ENCODE measurements around the gene GMEB1. TPM values are rescaled to one million over a fixed set of nuclear protein-coding genes. Genes with fewer than 3 reads are reported as not detected.
"Not testable (repeated sequence)": the region's sequence is repeated elsewhere in the genome, so short reads cannot be mapped to it uniquely, and the experiment has no call there.

The GMEB1 gene, protein sequence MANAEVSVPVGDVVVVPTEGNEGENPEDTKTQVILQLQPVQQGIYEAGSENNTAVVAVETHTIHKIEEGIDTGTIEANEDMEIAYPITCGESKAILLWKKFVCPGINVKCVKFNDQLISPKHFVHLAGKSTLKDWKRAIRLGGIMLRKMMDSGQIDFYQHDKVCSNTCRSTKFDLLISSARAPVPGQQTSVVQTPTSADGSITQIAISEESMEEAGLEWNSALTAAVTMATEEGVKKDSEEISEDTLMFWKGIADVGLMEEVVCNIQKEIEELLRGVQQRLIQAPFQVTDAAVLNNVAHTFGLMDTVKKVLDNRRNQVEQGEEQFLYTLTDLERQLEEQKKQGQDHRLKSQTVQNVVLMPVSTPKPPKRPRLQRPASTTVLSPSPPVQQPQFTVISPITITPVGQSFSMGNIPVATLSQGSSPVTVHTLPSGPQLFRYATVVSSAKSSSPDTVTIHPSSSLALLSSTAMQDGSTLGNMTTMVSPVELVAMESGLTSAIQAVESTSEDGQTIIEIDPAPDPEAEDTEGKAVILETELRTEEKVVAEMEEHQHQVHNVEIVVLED
- 11.4 TPM for total RNA-seq
- long read RNA-seq, full-length matches to known transcripts, result 52 of 78 reads
- long read RNA-seq, partial matches to known transcripts, result 11 of 78 reads
- long read RNA-seq, other reads (novel, unspliced or antisense), result 15 of 78 reads

- DNase-seq (ENCODE audit: low spot score), result peak; percentile 95
Measured at GRCh38 chr1:28668191-28668955, at the start of gene GMEB1. GMEB1 (plus strand) TSS chr1:28668784; CDS start chr1:28683613, 14,829 bp downstream.

DNA sequence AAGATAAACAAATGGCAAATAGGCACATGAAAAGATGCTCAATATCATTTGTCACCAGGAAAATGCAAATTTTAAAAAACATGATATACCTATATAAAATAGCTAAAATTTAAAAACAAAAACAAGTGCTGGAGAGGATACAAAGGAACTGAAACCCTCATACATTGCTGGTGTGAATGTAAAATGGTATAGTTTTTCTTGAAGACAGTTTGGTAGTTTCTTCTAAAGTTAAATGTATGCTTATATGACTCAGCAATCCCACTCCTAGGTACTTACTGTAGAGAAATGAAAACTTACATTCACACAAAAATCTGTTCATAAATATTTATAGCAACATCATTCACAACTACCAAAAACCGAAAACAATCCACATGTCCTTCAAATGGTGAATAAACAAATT lies 36.9 kb upstream of the GMEB1 start:
- no peak for DNase-seq (ENCODE audit: low spot score)

- no peak for DNase-seq (ENCODE audit: low spot score)
Measured at GRCh38 chr1:28632560-28632959, 36.0 kb upstream of the GMEB1 start.

GRCh38 chr1:28640766-28641165 lies 27.8 kb upstream of the GMEB1 start:
- DNase-seq (ENCODE audit: low spot score), result no peak

DNA sequence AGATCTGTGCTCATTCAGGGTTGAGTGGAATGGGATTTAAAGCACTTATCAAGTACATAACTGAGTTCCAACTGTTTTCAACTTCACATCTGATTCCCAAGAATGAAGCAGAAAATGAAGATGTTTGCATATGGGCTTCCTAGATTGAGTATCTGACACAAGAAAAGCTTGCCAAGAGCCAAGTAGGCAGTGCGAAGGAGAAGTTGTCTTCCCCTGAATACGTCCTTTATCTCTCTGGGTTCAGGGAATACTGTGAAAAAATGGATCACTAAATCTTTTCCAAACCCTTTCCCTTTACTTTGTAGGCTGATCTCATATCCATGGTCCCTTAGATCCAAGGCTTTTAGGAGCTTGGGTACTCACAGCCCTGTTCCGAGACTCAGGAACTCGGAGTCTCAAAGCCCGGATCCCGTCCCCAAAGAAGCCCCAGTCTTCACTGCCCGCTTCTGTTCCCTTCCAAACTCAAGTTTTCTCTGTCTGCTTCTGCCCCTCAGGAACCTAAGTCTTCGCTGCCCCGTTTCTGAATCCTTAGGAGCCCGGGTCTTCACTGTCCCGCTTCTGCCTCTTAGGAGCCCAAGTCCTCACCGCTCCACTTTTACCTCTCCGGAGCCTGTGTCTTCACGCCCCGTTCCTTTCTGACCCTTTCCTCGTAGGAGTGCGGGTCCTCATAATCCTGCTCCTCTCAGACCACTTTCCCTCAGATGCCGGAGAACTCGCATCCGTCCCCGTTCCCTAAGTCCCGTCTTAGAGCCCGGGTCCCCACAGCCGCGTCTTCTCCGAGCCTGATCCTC lies 26.3 kb upstream of the GMEB1 start:
- no peak for DNase-seq (ENCODE audit: low spot score)

- DNase-seq (ENCODE audit: low spot score), result peak; percentile 98
Measured at GRCh38 chr1:28642847-28643635, 25.5 kb upstream of the GMEB1 start, which contains the start of gene TAF12. TAF12 (minus strand) TSS chr1:28643067; CDS start chr1:28622081, 20,986 bp downstream.

GRCh38 chr1:28644494-28644893 lies 24.1 kb upstream of the GMEB1 start:
- no peak for DNase-seq (ENCODE audit: low spot score)

DNA sequence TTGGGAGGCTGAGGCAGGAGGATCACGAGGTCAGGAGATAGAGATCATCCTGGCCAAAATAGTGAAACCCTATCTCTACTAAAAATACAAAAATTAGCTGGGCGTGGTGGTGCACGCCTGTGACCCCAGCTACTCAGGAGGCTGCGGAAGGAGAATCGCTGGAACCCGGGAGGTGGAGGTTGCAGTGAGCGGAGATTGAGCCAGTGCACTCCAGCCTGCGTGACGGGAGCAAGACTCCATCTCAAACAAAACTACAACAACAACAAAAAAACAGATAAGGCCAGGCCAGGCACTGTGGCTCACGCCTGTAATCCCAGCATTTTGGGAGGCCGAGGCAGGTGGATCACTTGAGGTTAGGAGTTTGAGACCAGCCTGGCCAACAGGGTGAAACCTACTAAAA lies 23.2 kb upstream of the GMEB1 start:
- not testable (repeated sequence) for DNase-seq (ENCODE audit: low spot score)

GRCh38 chr1:28646040-28646439 lies 22.5 kb upstream of the GMEB1 start:
- DNase-seq (ENCODE audit: low spot score), result no peak

- DNase-seq (ENCODE audit: low spot score), result peak; percentile 94
Measured at GRCh38 chr1:28648008-28648473, 20.5 kb upstream of the GMEB1 start.

- DNase-seq (ENCODE audit: low spot score), result peak; percentile 93
Measured at GRCh38 chr1:28648474-28649198, 19.9 kb upstream of the GMEB1 start, which contains the start of gene RNU11. RNU11 (plus strand) TSS chr1:28648600.

DNA sequence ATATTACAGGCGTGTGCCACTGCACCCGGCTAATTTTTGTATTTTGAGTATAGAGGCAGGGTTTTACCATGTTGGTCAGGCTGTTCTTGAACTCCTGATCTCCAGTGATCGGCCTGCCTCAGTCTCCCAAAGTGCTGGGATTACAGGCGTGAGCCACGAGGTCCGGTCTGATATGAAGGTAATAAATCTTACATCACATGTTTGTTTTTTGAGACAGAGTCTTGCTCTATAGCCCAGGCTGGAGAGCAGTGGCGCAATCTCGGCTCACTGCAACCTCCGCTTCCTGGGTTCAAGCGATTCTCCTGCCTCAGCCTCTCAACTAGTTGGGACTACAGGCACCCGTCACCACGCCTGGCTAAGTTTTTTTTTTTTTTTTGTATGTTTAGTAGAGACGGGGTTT lies 15.5 kb upstream of the GMEB1 start:
- DNase-seq (ENCODE audit: low spot score), result not testable (repeated sequence)

DNA sequence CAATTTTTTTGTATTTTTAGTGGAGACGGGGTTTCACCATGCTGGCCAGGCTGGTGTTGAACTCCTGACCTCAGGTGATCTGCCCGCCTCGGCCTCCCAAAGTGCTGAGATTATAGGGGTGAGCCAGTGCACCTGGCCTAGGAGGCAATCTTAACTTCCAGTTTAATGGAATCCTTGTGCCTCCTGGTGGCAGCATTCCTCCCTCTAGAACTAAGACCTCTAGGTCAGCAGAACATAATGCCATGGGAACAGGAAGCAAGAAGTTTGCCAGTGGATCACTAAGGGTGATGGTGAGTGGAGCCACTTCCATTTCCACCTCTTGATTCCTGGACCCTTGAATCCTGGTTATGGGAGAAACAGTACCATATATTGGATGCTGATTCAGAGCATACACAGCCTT lies 14.7 kb upstream of the GMEB1 start:
- not testable (repeated sequence) for DNase-seq (ENCODE audit: low spot score)

- not testable (repeated sequence) for DNase-seq (ENCODE audit: low spot score)
Measured at GRCh38 chr1:28655448-28656311, 12.9 kb upstream of the GMEB1 start.

DNA sequence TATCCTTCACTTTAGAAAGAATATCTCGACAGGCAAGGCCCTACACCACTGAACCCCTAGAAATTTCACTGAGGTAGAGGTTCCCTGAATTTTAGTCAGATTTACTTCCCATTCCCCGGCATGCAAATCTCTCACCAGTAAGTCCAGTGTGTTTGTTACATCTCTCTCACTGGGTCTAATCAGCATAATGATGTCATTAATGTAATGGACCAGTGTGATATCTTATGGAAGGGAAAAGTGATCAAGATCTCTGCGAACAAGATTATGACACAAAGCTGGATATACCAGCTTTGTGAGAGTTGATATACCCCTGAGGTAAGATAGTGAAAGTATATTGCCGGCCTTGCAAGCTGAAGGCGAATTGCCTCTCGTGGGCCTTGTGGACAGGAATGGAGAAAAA lies 12.2 kb upstream of the GMEB1 start:
- DNase-seq (ENCODE audit: low spot score), result no peak

GRCh38 chr1:28663871-28664470 lies 4.6 kb upstream of the GMEB1 start:
- DNase-seq (ENCODE audit: low spot score), result no peak

DNA sequence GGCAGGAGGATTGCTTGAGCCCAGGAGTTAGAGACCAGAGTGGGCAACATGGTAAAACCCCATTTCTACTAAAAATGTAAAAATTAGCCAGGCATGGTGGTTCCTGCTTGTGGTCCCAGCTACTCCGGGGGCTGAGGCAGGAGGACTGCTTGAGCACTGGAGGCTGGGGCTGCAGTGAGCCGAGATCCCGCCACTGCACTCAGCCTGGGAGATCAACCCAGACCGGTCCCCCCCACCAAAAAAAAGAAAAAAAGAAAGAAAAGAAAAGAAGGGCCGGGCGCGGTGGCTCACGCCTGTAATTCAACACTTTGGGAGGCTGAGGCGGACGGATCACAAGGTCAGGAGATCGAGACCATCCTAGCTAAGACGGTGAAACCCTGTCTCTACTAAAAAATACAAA lies 1.8 kb upstream of the GMEB1 start:
- no peak for DNase-seq (ENCODE audit: low spot score)
